ENCODE data around the gene EFEMP1.

EFEMP1 gene

DNA sequence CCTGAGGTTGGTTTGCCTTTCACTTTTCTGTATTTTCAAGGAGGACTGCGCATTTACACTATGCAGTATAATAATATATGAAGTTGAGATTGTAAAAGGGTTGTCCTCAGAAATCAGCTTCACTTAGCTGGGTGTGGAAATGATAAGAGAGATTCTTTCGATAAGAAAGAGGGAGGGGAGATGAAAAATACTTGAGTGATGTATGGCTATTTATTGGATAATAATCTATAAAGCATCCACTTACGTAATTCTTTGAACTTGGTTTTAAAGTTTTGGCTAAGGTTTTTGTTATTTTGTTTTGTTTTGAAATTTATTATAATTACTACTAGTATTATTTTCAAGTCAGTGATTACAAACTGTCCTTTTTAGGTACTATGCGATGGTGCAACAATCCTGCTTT lies 40.6 kb downstream of the EFEMP1 start:
- H3K27me3 ChIP-seq (ENCODE audit: insufficient read depth, poor library complexity, severe bottlenecking): no peaks in the 10 kb centered on the region
- no peak overlapping the region for H3K27ac ChIP-seq (replicated peaks)
- TF ChIP-seq SPI1 (IDR thresholded peaks at IDR 0.05; ENCODE audit: borderline replicate concordance, low read depth): no peak
- TF ChIP-seq, protein P1, sequence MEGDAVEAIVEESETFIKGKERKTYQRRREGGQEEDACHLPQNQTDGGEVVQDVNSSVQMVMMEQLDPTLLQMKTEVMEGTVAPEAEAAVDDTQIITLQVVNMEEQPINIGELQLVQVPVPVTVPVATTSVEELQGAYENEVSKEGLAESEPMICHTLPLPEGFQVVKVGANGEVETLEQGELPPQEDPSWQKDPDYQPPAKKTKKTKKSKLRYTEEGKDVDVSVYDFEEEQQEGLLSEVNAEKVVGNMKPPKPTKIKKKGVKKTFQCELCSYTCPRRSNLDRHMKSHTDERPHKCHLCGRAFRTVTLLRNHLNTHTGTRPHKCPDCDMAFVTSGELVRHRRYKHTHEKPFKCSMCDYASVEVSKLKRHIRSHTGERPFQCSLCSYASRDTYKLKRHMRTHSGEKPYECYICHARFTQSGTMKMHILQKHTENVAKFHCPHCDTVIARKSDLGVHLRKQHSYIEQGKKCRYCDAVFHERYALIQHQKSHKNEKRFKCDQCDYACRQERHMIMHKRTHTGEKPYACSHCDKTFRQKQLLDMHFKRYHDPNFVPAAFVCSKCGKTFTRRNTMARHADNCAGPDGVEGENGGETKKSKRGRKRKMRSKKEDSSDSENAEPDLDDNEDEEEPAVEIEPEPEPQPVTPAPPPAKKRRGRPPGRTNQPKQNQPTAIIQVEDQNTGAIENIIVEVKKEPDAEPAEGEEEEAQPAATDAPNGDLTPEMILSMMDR (IDR thresholded peaks at IDR 0.05; ENCODE audit: insufficient read depth, low read length): no peak
- TF ChIP-seq, protein P2, sequence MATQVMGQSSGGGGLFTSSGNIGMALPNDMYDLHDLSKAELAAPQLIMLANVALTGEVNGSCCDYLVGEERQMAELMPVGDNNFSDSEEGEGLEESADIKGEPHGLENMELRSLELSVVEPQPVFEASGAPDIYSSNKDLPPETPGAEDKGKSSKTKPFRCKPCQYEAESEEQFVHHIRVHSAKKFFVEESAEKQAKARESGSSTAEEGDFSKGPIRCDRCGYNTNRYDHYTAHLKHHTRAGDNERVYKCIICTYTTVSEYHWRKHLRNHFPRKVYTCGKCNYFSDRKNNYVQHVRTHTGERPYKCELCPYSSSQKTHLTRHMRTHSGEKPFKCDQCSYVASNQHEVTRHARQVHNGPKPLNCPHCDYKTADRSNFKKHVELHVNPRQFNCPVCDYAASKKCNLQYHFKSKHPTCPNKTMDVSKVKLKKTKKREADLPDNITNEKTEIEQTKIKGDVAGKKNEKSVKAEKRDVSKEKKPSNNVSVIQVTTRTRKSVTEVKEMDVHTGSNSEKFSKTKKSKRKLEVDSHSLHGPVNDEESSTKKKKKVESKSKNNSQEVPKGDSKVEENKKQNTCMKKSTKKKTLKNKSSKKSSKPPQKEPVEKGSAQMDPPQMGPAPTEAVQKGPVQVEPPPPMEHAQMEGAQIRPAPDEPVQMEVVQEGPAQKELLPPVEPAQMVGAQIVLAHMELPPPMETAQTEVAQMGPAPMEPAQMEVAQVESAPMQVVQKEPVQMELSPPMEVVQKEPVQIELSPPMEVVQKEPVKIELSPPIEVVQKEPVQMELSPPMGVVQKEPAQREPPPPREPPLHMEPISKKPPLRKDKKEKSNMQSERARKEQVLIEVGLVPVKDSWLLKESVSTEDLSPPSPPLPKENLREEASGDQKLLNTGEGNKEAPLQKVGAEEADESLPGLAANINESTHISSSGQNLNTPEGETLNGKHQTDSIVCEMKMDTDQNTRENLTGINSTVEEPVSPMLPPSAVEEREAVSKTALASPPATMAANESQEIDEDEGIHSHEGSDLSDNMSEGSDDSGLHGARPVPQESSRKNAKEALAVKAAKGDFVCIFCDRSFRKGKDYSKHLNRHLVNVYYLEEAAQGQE (IDR thresholded peaks at IDR 0.05; ENCODE audit: insufficient replicate concordance, low read depth): no peak
- no peak for TF ChIP-seq GABPA (IDR thresholded peaks at IDR 0.05; ENCODE audit: low read depth)
- no peak for TF ChIP-seq POLR2AphosphoS5 (IDR thresholded peaks at IDR 0.05; ENCODE audit: low read depth)
- no peak overlapping the region for H3K4me3 ChIP-seq (replicated peaks; ENCODE audit: insufficient read depth, low read length)
- no peak for DNase-seq (ENCODE audit: low read depth in 1 of 2, low spot score in 1 of 2)

DNA sequence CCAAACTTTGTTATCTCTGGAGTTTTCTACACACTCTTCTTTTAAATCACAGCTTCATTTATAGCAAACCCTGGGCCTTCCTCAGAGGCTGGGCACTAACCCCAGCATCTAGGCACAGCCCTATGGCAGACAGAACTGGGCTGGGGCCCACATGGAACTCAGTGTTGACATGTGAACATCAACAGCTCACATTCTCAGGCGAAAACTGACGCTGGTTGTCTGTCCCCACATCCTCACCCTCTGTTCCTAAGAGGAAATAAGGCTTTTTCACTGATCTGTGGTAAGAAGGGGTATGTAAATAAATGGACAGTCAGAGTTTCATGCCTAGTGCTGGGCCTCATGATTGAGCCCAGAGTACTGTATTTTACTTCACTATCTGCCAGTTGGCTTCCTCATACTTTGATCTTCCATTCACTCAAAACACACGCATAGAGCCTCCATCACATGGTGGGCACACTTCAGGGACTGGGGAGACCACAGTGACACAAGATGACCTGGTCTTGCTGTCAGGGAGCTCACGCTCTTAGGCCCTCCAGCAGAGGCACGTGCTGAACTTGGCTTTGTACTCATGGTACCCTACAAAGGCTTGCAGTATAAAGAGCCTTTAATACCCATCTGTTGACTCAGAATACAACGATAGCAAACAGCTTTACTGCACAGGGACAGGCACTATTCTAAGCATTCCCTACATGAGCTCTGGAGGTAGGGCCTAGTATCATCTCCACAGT lies 43.0 kb downstream of the EFEMP1 start:
- DNase-seq (ENCODE audit: low read depth in 1 of 2, low spot score in 1 of 2): no peak
- TF ChIP-seq, protein P1 (IDR thresholded peaks at IDR 0.05; ENCODE audit: insufficient read depth, low read length): no peak
- H3K4me3 ChIP-seq (replicated peaks; ENCODE audit: insufficient read depth, low read length): no peak overlapping the region
- no peaks in the 10 kb centered on the region for H3K27me3 ChIP-seq (ENCODE audit: insufficient read depth, poor library complexity, severe bottlenecking)
- no peak overlapping the region for H3K27ac ChIP-seq (replicated peaks)

DNA sequence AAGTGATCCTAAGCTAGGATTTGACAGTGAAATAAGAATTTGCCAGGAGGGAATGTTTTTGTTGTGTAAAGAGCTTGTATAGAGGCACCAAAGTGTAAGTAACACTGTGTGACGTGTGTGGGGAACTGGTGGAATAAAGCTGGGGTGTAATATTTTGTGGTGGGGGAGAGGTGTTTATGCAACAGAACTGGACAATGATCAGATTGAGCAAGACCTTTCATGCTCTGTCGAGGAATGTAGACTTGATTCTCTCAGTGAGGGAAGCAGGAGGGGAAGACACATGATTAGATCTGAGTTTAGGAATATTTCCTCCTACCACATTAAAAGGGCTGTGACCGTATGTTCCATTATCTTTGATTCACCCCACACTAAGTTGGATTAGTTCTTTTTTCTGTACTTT lies 43.6 kb downstream of the EFEMP1 start:
- Histone ChIP-seq H3K27ac (replicated peaks) (no peak overlapping the region), H3K27me3 (ENCODE audit: insufficient read depth, poor library complexity, severe bottlenecking) (no peaks in the 10 kb centered on the region), H3K4me3 (replicated peaks; ENCODE audit: insufficient read depth, low read length) (no peak overlapping the region)
- TF ChIP-seq, protein P1 (IDR thresholded peaks at IDR 0.05; ENCODE audit: insufficient read depth, low read length): no peak
- TF ChIP-seq POLR2AphosphoS5 (IDR thresholded peaks at IDR 0.05; ENCODE audit: low read depth) (no peak), GABPA (IDR thresholded peaks at IDR 0.05; ENCODE audit: low read depth) (no peak)
- TF ChIP-seq, protein P2 (IDR thresholded peaks at IDR 0.05; ENCODE audit: insufficient replicate concordance, low read depth): no peak
- no peak for DNase-seq (ENCODE audit: low read depth in 1 of 2, low spot score in 1 of 2)

DNA sequence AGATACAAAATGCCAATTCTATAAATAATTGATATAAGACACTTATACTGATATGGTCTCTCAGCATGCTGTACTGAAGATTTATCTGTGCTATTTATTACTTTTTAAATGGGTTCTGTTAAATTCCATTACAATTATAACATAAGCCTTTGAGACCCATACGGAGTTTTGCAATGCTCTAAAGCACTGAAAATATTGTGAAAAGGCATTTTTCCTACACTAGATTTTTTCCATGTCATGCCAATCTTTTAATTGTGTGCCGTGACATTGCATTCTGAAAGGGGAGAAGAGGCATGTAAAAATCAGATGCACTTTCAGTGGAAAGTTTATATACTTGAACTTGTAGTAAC lies 46.5 kb downstream of the EFEMP1 start:
- no peak for DNase-seq (ENCODE audit: low read depth in 1 of 2, low spot score in 1 of 2)
- no peak overlapping the region for H3K4me3 ChIP-seq (replicated peaks; ENCODE audit: insufficient read depth, low read length)
- no peak overlapping the region for H3K27ac ChIP-seq (replicated peaks)
- H3K27me3 ChIP-seq (ENCODE audit: insufficient read depth, poor library complexity, severe bottlenecking): no peaks in the 10 kb centered on the region
- no peak for TF ChIP-seq SPI1 (IDR thresholded peaks at IDR 0.05; ENCODE audit: borderline replicate concordance, low read depth)
- TF ChIP-seq, protein P2 (IDR thresholded peaks at IDR 0.05; ENCODE audit: insufficient replicate concordance, low read depth): no peak
- TF ChIP-seq, protein P1 (IDR thresholded peaks at IDR 0.05; ENCODE audit: insufficient read depth, low read length): no peak
- no peak for TF ChIP-seq POLR2AphosphoS5 (IDR thresholded peaks at IDR 0.05; ENCODE audit: low read depth)

All from HL-60 (cell line).